PC-3 (cell line): ENCODE results near the gene KDM6A.

Experiments used
- EZH2 ChIP-seq: fragments of 300-600 bp; sonication (generic); IDR thresholded peaks from one replicate; pipeline ENCODE4 v1.6.1; 2017; ENCODE audit warnings: antibody characterized with exemption, mild to moderate bottlenecking, low read length; ENCODE audit not compliant: unreplicated experiment
- EZH2phosphoT487 ChIP-seq: fragments of 300-600 bp; sonication (generic); IDR thresholded peaks from 2 replicates; pipeline ENCODE4 v1.6.1; 2018; ENCODE audit warnings: mild to moderate bottlenecking, antibody characterized with exemption, low read length, borderline replicate concordance
- TF ChIP-seq, protein P1 (sequence below): fragments of 300-600 bp; sonication (generic); conservative IDR thresholded peaks from 2 replicates; pipeline ENCODE4 v1.5.1; 2017; ENCODE audit warnings: antibody characterized with exemption, low read depth, mild to moderate bottlenecking, low read length

DNA sequence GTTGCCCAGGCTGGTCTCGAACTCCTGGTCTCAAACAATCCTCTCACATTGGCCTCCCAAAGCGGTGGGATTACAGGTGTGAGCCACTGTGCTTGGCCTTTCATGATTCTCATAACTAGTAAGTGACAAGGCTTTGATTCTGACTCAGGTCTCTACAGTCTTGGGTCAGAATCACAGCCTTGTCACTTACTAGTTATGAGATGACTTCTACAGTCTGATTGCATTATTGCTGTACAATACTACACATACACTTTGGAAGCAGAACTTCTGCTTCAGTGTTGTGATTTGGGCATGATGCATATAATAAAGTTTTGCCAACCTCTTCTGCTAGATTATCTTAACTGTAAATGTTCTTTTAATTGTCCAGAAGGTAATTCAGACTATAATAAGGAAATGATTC is 123.3 kb downstream of the KDM6A start:
- no peak for TF ChIP-seq EZH2phosphoT487
- TF ChIP-seq, protein P1, sequence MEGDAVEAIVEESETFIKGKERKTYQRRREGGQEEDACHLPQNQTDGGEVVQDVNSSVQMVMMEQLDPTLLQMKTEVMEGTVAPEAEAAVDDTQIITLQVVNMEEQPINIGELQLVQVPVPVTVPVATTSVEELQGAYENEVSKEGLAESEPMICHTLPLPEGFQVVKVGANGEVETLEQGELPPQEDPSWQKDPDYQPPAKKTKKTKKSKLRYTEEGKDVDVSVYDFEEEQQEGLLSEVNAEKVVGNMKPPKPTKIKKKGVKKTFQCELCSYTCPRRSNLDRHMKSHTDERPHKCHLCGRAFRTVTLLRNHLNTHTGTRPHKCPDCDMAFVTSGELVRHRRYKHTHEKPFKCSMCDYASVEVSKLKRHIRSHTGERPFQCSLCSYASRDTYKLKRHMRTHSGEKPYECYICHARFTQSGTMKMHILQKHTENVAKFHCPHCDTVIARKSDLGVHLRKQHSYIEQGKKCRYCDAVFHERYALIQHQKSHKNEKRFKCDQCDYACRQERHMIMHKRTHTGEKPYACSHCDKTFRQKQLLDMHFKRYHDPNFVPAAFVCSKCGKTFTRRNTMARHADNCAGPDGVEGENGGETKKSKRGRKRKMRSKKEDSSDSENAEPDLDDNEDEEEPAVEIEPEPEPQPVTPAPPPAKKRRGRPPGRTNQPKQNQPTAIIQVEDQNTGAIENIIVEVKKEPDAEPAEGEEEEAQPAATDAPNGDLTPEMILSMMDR = no peak
- TF ChIP-seq EZH2 = no peak
